ENCODE measurements around the gene OR2D2.
"Not testable (repeated sequence)": the region's sequence is repeated elsewhere in the genome, so short reads cannot be mapped to it uniquely, and the experiment has no call there.

The OR2D2 gene

DNA sequence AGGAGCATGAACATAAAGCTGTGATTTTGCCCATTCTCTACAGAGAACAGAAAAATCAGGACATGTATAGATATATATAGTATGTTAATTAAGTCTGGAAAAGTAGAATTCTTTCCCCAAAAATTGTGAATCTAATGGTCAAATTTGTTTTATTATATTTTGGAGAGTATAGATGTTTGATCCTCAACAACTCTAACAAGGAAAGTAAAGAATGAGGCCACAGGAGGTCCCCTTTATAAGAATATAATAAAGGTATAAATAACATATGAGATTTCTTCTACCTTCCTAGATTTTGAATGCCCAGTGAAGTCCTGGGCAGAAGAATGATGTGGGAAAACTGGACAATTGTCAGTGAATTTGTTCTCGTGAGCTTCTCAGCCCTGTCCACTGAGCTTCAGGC is 16.0 kb downstream of the OR2D2 start, which contains the start of gene OR10A4:
Gene OR10A4 (plus strand): TSS at position 301 of the 400 bp plus-strand sequence. CDS start 23 bp downstream, at position 324.
- DNase-seq: no peak

DNA sequence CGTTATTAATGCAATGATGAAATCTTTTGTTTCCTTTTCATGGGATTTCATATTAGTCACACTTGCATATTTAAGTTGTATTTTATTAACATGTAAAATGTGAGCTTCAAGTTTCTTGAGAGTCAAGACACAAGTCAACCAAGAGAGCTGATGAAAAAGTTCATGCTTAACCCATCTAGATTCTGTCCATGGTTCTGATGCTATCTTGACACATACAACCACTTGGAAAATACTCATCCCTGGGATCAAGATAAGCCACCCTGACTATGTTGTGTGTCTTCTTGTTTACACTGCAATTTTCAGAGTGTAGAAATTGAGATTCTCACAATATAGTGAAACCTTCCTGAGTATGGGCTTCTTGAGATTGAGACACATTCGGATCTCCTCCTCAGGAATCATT is 16.5 kb downstream of the OR2D2 start:
- no peak for DNase-seq

DNA sequence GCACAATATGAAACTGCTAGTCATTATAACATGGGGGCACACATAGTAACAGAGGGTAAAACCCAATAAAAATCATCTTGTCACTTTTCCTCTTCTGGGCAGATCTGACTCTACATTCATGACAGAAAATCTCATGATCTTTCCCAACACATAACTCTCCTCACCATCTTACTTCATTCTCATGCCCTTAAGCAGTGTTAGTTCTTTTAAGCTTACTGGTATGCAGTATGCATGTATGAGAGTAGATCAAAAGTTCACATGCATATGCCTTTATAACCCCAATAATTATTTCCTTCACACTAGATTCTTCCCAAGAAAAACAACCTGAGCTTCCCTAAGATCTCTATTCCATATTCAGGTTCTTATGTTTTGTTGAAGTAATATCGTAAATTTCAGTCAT is 21.0 kb downstream of the OR2D2 start:
- DNase-seq: no peak

DNA sequence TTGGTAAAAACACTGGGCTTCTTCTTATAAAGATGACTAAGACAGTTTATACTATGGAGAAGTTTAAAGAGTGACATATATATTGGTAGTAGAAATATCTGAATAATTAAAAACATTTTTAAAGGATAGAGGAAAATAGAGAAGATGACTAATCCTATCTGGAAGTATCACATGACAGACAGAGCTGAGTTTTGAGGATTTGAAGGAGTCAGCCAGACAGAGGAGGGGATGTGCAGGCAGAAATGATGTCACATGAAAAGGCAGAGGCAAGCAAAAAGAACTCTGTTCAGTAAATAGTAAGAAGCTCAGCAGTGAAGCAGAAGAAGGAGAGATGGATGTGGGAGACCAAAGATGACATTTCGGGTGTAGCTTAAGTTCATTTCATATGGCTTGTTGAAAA is 27.9 kb downstream of the OR2D2 start:
- DNase-seq: no peak

DNA sequence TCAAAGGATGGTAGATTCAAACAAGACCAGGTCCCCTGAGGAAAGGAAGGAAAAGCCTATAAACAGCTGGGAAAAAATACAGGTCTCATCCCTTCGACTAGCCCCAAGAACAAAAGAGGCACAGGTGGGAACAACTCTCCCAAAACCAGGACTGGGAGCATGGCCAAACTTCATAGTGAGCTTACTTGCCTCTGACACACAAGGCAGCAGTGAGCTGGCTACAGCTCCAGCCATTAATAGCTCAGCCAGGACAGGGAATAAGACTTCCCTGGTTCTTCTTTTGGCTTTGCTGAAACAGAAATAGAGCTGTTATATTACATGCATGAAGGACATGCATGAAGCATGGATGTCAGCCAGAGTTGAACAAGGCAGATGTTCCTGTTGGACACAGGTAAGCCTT is 29.3 kb downstream of the OR2D2 start, which contains the start of gene OR10A2:
Gene OR10A2 (plus strand): TSS at position 97 of the 400 bp plus-strand sequence. CDS start 6,698 bp downstream, outside the sequence.
- no peak for DNase-seq

DNA sequence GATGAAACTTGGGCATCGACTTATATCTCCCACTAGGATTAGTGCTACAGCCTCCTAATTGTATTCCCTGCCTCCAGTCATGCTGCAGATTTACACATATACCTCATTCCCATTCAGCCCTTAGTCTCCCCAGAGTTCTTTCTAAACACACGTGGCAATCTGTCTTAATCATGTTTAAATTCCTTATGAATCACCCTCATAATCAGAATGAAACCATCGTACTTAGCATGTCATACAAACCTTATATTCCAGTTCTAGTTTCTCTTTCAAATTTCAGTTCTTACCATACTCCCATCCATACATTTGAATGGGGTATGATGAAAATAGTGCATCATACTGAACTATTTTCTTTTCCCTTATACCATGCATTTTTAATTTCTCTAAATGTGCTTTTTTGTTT is 35.4 kb downstream of the OR2D2 start:
- no peak for DNase-seq

DNA sequence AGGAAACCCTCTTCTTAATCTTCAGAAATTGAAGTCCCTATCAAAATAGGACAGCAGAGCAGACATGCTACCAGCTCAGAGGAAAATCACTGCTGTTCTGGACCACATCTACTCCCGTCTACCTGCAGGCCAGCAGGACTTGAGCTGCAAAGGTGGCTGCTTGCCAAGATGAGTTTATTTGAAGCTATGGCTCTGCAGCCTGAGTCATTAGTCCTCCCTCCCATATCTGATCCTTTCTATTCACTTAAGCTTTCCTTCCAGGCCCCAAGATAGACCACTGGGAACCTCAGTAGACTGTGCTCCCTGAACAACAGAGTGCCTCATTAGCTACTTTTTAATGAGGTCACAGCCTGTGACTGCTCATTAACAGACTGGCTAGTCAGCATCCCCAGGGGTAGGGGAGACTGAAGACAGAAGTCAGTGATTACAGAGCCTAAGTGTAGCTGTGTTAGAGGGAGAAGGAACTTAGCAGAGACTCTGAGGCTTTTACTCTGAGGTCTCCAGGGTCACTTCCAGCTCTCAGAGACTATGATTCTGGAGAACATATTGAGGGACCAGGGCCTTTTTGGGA is 36.2 kb downstream of the OR2D2 start:
- DNase-seq: no peak

DNA sequence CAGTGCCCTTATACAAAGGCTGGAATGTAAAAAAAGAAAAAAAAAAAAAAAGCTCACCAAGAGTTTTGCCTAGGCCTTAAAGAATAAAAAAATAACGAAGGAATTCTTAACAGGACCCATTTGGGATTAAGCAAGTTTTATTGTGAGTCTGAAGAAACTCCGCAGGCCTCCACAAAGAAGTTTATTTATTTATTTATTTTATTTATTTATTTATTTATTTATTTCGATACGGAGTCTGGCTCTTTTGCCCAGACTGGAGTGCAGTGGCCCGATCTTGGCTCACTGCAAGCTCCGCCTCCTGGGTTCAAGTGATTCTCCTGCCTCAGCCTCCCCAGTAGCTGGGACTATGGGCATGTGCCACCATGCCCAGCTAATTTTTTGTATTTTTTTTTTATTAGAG is 37.5 kb downstream of the OR2D2 start:
- not testable (repeated sequence) for DNase-seq

DNA sequence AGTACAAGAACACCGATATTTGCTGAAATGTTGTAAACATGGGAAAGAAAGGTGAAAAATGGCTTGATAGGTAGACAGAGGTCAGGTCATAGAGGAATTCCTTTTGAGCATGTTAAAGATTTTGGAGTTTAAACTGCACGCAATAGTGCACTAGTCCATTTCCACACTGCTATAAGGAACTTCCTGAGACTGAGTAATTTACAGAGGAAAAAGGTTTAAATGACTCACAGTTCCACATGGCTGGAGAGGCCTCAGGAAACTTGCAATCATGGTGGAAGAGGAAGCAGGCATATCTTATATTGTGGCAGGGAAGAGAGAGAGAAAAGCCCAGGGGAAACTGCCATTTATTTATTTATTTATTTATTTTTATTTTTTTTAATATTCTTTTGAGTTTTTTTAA is 41.8 kb downstream of the OR2D2 start:
- DNase-seq: no peak

DNA sequence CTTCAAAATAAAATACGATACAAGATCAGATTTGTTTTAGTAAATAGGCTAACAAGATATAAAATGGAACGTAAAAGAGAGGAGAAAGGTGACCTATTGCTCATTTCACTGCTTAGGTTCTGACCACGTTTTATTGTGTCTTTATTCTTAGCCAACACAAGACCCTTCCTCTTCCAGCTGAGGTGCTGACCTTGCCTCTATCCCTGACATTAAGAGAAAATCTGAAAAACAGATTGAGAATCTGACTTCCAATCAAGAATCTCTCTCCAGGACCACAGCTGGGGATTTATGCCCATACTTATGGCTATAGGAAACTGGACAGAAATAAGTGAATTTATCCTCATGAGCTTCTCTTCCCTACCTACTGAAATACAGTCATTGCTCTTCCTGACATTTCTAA is 46.9 kb downstream of the OR2D2 start, which contains the start of gene OR10A5:
Gene OR10A5 (plus strand): TSS at position 301 of the 400 bp plus-strand sequence. CDS start 0 bp downstream, at position 301.
- DNase-seq: no peak

DNA sequence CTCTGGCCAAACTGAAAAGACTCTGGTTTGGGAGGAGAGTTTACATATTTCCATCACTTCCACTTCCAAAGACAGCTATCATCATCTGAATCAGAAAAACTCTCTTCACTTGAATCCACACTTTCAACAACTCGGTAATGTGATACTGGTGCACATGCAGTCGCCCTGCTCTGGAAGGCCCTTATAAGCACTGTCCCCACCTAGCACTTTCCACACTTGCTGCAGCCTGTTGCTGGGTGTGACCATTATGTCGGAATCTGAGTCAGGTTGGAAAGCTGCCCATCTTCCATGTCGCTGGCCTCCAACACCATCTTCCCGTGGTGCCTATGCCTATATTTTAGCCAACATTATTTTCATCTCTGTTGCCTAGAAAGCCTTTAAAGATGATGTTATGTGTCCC is 47.9 kb downstream of the OR2D2 start:
- no peak for DNase-seq

DNA sequence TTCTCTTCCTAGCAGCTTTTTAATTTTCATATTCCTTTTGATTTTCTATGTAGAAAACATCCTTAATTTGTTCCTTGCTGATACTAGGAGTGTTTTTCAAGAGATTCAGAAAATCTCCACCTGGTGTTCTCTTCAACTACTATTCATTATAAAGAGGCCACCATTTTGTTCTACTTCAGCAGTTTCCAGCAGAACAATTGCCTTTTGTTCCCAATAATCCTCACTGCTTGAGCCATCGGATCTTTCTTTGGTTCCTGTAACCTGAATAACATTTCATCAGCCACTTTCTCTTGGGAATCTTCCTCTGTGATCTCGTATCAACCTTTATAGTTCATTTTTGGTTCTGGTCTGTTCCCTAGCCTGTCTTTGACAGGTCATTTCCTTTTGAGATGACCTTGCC is 48.6 kb downstream of the OR2D2 start:
- no peak for DNase-seq

DNA sequence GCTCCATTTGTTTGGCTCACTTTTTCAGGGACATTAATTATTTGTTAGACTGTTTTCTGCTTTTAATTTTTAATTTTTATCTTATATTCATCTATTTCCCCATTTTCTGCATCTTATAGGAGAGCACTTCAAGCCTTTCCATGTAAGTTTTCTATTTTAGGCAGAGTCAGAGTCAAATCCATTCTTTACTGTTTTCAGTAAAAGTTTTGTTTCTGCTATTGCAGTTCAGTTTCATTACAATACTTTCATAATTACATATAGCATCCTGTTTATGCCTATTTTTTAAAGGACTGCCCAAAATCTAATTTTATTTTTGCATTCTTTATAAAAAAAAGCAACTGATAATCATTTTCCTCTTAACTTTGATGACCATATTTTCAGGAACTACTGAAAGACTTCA is 50.6 kb downstream of the OR2D2 start:
- no peak for DNase-seq
